ENCODE results near the gene TTC9. TPM values are rescaled to one million over a fixed set of nuclear protein-coding genes. Genes with fewer than 3 reads are reported as not detected.

The TTC9 gene
- total and polyA plus RNA-seq, 2 donors (not counting 1 experiment from before 2014, with no cell fraction given): 1.9 to 4.3 TPM

DNA sequence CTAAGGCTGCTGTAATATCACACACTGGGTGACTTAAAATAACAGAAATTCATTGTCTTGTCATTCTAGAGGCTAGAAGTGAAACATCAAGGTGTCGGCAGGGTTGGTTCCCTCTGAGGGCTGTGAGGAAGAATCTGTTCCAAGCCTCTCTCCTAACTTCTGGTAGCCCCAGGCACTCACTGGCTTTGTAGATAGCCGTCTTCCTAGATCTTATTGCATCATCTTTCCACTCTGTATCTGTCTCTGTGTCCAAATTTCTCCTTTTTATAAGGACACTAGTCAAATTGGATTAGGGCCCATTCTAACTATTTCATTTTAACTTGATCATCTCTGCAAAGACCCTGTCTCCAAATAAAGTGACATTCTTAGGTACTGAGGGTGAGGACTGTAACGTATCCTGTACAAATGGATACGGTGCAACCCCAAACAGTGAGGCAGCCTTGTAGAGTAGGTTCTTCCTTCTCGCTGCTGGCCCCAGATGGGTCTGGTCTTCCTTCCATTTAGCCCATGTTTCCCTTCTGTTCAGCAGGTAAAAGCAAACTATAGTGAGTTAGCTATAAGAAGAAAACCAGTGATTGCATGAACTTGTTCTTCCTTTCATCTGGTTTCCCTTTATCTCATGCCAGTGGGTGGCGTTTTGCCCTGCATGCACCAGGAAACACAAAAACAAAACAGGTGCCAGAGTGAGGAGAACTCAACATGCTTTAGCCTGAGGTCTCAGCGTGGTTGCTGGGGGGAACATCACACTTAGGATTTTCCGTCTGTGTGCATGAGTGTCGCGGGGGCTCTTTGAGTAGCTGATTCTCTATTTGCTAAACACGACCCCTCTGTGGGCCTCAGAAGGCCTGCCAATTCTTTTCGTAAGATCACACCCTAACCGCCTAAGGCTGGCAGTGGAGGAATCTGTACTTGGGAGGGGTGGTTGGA, 19.5 kb downstream of the TTC9 start:
- H3K27me3 ChIP-seq (ENCODE audit: control insufficient read depth, insufficient read depth, low read length): peaks cover 2% of the 10 kb centered on the region
- no peaks in the 10 kb centered on the region for H3K79me2 ChIP-seq (ENCODE audit: control insufficient read depth, insufficient read depth, low read length)
- no peak overlapping the region for H3K4me2 ChIP-seq (ENCODE audit: extremely low read depth, insufficient read depth, low read length)
- no peaks in the 10 kb centered on the region for H3K9me3 ChIP-seq (ENCODE audit: control insufficient read depth, insufficient read depth, low read depth, low read length)
- H2AFZ ChIP-seq (ENCODE audit: low read length): no peak overlapping the region
- peaks cover 7% of the 10 kb centered on the region for H3K4me1 ChIP-seq (ENCODE audit: control insufficient read depth, extremely low read depth, insufficient read depth, low read length)
- no peak overlapping the region for H3K9ac ChIP-seq (ENCODE audit: insufficient read depth, low read length)
- DNase-seq (ENCODE audit: low read depth in 2 of 2): no peak
- H3K36me3 ChIP-seq (ENCODE audit: control insufficient read depth, insufficient read depth, low read length): no peaks in the 10 kb centered on the region
- no peak overlapping the region for H3K27ac ChIP-seq (ENCODE audit: insufficient read depth, low read length)
- no peak overlapping the region for H3K4me3 ChIP-seq (replicated peaks in 1 of 4; ENCODE audit: control extremely low read depth in 1 of 4, insufficient read depth in 1 of 4, low read depth in 3 of 4, low read length in 4 of 4)
- no peaks in the 10 kb centered on the region for H4K20me1 ChIP-seq (ENCODE audit: control insufficient read depth, extremely low read depth, insufficient read depth, low read length)
- TF ChIP-seq EZH2 (IDR thresholded peaks at IDR 0.05; ENCODE audit: low read length, missing control alignments): no peak
- TF ChIP-seq, protein P1, sequence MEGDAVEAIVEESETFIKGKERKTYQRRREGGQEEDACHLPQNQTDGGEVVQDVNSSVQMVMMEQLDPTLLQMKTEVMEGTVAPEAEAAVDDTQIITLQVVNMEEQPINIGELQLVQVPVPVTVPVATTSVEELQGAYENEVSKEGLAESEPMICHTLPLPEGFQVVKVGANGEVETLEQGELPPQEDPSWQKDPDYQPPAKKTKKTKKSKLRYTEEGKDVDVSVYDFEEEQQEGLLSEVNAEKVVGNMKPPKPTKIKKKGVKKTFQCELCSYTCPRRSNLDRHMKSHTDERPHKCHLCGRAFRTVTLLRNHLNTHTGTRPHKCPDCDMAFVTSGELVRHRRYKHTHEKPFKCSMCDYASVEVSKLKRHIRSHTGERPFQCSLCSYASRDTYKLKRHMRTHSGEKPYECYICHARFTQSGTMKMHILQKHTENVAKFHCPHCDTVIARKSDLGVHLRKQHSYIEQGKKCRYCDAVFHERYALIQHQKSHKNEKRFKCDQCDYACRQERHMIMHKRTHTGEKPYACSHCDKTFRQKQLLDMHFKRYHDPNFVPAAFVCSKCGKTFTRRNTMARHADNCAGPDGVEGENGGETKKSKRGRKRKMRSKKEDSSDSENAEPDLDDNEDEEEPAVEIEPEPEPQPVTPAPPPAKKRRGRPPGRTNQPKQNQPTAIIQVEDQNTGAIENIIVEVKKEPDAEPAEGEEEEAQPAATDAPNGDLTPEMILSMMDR (conservative IDR thresholded peaks at IDR 0.05 in 1 of 2, IDR thresholded peaks at IDR 0.05 in 1 of 2; ENCODE audit: low read depth in 1 of 2, low read length in 2 of 2): no peak

DNA sequence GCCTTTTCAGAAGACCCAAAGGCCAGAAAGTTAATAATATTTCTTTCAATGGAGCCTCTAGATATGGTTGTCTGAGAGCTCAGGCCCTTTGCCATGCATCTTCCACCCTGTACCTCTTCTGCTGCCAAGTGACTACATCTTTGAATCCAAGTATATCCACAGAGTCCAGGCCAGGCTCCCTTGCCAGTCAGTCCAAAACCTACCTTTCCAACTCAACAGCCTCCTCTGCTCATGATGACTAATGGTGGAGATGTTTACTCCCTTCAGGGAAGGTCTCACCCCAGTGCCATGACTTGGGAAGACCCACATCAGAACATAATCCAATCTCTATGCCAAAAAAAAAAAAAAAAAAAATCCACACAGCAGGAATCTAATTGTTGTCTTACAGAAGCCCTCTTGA, 20.4 kb downstream of the TTC9 start:
- no peaks in the 10 kb centered on the region for H3K36me3 ChIP-seq (ENCODE audit: control insufficient read depth, insufficient read depth, low read length)
- no peak overlapping the region for H3K4me2 ChIP-seq (ENCODE audit: extremely low read depth, insufficient read depth, low read length)
- H3K9ac ChIP-seq (ENCODE audit: insufficient read depth, low read length): no peak overlapping the region
- no peaks in the 10 kb centered on the region for H3K9me3 ChIP-seq (ENCODE audit: control insufficient read depth, insufficient read depth, low read depth, low read length)
- TF ChIP-seq, protein P1 (conservative IDR thresholded peaks at IDR 0.05 in 1 of 2, IDR thresholded peaks at IDR 0.05 in 1 of 2; ENCODE audit: low read depth in 1 of 2, low read length in 2 of 2): no peak
- TF ChIP-seq EZH2 (IDR thresholded peaks at IDR 0.05; ENCODE audit: low read length, missing control alignments): no peak
- DNase-seq (ENCODE audit: low read depth in 2 of 2): no peak
- no peaks in the 10 kb centered on the region for H3K79me2 ChIP-seq (ENCODE audit: control insufficient read depth, insufficient read depth, low read length)
- peaks cover 9% of the 10 kb centered on the region for H3K4me1 ChIP-seq (ENCODE audit: control insufficient read depth, extremely low read depth, insufficient read depth, low read length)
- no peak overlapping the region for H3K27ac ChIP-seq (ENCODE audit: insufficient read depth, low read length)
- H4K20me1 ChIP-seq (ENCODE audit: control insufficient read depth, extremely low read depth, insufficient read depth, low read length): no peaks in the 10 kb centered on the region
- no peak overlapping the region for H2AFZ ChIP-seq (ENCODE audit: low read length)
- peaks cover 2% of the 10 kb centered on the region for H3K27me3 ChIP-seq (ENCODE audit: control insufficient read depth, insufficient read depth, low read length)
- no peak overlapping the region for H3K4me3 ChIP-seq (replicated peaks in 1 of 4; ENCODE audit: control extremely low read depth in 1 of 4, insufficient read depth in 1 of 4, low read depth in 3 of 4, low read length in 4 of 4)

DNA sequence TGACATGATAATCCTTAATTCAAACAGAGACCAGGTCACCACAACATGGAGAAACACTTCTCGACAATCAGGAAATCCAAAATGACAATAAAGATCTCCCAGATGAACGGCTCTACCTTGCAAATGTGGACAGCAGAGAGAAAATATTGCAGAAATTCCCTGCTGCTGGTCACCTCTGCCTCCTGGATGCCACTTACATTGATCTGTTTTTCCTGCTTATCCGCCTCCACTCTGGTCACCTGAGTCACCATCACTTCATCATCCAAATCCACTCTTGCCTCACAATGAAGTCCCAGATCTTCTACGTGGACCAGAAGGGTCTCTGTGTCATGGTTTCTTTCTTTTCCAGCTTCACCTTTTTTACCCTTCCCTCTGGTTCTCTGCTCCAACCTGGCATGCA, 21.1 kb downstream of the TTC9 start:
- Histone ChIP-seq H3K4me2 (ENCODE audit: extremely low read depth, insufficient read depth, low read length) (no peak overlapping the region), H3K9ac (ENCODE audit: insufficient read depth, low read length) (no peak overlapping the region), H4K20me1 (ENCODE audit: control insufficient read depth, extremely low read depth, insufficient read depth, low read length) (no peaks in the 10 kb centered on the region), H3K4me3 (replicated peaks in 1 of 4; ENCODE audit: control extremely low read depth in 1 of 4, insufficient read depth in 1 of 4, low read depth in 3 of 4, low read length in 4 of 4) (no peak overlapping the region), H3K9me3 (ENCODE audit: control insufficient read depth, insufficient read depth, low read depth, low read length) (no peaks in the 10 kb centered on the region), H3K27ac (ENCODE audit: insufficient read depth, low read length) (no peak overlapping the region), H2AFZ (ENCODE audit: low read length) (no peak overlapping the region), H3K36me3 (ENCODE audit: control insufficient read depth, insufficient read depth, low read length) (no peaks in the 10 kb centered on the region), H3K4me1 (ENCODE audit: control insufficient read depth, extremely low read depth, insufficient read depth, low read length) (peaks cover 12% of the 10 kb centered on the region), H3K27me3 (ENCODE audit: control insufficient read depth, insufficient read depth, low read length) (peaks cover 2% of the 10 kb centered on the region), H3K79me2 (ENCODE audit: control insufficient read depth, insufficient read depth, low read length) (no peaks in the 10 kb centered on the region)
- TF ChIP-seq, protein P1 (conservative IDR thresholded peaks at IDR 0.05 in 1 of 2, IDR thresholded peaks at IDR 0.05 in 1 of 2; ENCODE audit: low read depth in 1 of 2, low read length in 2 of 2): no peak
- TF ChIP-seq EZH2 (IDR thresholded peaks at IDR 0.05; ENCODE audit: low read length, missing control alignments): no peak
- no peak for DNase-seq (ENCODE audit: low read depth in 2 of 2)

Data from fibroblast of lung (primary cell).